OCI-LY7 (cell line): ENCODE results near the gene KAZALD1.
A peak's percentile ranks its signal among the peaks of the same experiment; 100 is the strongest.

ENCODE experiments used
- EZH2phosphoT487 ChIP-seq: fragments of 200-600 bp; sonication (generic); IDR thresholded peaks from 2 replicates; pipeline ENCODE4 v1.6.1; 2018; ENCODE audit warnings: low read depth, borderline replicate concordance, mild to moderate bottlenecking, mixed run types, antibody characterized with exemption, low read length, moderate library complexity, mixed read lengths
- TF ChIP-seq, protein P1 (sequence below): fragments of 200-600 bp; sonication (generic); conservative IDR thresholded peaks from 2 replicates; pipeline ENCODE4 v1.5.1; 2014; ENCODE audit warnings: mild to moderate bottlenecking, antibody characterized with exemption, low read length, moderate library complexity, mixed read lengths

DNA sequence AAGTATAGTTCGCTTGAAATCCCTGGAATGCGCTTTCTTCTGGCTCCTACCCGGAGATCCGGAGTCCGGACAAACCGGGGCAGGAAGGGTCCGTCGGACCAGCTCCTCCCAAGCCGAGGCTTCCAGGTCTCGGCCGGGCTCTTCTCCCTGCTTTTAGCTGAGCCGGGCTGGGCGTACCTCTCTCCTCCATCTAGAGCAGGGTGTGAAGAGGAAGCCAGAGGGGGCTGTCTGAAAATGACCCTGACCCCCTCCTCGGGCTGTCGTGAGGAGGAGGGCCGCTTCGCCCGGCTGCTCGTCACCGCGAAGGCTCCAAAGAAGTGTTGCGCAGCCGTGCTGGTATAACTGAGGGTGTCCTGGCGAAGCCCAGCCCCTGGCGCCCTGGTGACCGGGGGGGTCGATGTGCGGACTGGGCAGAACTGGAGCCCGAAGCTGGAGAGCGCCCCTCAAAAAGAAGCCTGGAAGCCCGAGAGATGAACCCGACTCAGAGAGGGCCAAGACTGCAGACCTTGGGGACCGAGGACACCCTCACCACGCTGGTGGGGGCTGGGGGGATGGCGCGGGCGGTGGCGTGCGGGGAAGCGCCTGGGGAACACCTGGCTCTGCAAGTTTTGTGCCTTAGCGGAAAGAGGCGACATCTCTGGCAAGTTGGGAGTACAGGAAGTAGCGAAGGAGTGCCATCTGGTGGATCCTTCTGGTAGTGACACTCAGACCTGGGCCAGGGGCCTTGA, 5.7 kb downstream of the KAZALD1 start:
- TF ChIP-seq, protein P1, sequence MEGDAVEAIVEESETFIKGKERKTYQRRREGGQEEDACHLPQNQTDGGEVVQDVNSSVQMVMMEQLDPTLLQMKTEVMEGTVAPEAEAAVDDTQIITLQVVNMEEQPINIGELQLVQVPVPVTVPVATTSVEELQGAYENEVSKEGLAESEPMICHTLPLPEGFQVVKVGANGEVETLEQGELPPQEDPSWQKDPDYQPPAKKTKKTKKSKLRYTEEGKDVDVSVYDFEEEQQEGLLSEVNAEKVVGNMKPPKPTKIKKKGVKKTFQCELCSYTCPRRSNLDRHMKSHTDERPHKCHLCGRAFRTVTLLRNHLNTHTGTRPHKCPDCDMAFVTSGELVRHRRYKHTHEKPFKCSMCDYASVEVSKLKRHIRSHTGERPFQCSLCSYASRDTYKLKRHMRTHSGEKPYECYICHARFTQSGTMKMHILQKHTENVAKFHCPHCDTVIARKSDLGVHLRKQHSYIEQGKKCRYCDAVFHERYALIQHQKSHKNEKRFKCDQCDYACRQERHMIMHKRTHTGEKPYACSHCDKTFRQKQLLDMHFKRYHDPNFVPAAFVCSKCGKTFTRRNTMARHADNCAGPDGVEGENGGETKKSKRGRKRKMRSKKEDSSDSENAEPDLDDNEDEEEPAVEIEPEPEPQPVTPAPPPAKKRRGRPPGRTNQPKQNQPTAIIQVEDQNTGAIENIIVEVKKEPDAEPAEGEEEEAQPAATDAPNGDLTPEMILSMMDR = peak; percentile 87
- TF ChIP-seq EZH2phosphoT487 = no peak
